IPS DF 6.9 (cell line): ENCODE measurements around the gene RAB11FIP3.
"Not testable (repeated sequence)": the region's sequence is repeated elsewhere in the genome, so short reads cannot be mapped to it uniquely, and the experiment has no call there.

Source experiments
- DNase-seq: peaks from one replicate; pipeline ENCODE4 v3.0.0-alpha.2; 2013; ENCODE audit warnings: low read depth, low spot score
- H3K27ac ChIP-seq: one replicate; pipeline ENCODE4 v1.5.1; 2013; ENCODE audit warnings: low read length, control low read depth
- H3K27me3 ChIP-seq: 2 replicates; pipeline ENCODE4 v1.6.1; 2013; ENCODE audit warnings: mild to moderate bottlenecking, low read length; ENCODE audit not compliant: control insufficient read depth, insufficient read depth
- H3K36me3 ChIP-seq: 2 replicates; pipeline ENCODE4 v1.6.1; 2013; ENCODE audit warnings: low read length; ENCODE audit not compliant: control insufficient read depth, insufficient read depth
- H3K4me1 ChIP-seq: 2 replicates; pipeline ENCODE4 v1.6.1; 2013; ENCODE audit warnings: low read length; ENCODE audit not compliant: control insufficient read depth, insufficient read depth
- H3K4me3 ChIP-seq: 2 replicates; pipeline ENCODE4 v1.5.1; 2013; ENCODE audit warnings: mild to moderate bottlenecking, low read length
- H3K9me3 ChIP-seq: 2 replicates; pipeline ENCODE4 v1.6.1; 2013; ENCODE audit warnings: low read length, inconsistent platforms; ENCODE audit not compliant: control insufficient read depth, insufficient read depth
- WGBS: extraction: QIAGEN DNeasy Blood & Tissue Kit; methylation state at CpG from one replicate; pipeline ENCODE4 v1.1.7; 2013; ENCODE audit warnings: mixed read lengths, missing lambda C conversion rate; ENCODE audit not compliant: insufficient read length, insufficient coverage; 5-methylcytosine and 5-hydroxymethylcytosine counted together

RAB11FIP3 gene

DNA sequence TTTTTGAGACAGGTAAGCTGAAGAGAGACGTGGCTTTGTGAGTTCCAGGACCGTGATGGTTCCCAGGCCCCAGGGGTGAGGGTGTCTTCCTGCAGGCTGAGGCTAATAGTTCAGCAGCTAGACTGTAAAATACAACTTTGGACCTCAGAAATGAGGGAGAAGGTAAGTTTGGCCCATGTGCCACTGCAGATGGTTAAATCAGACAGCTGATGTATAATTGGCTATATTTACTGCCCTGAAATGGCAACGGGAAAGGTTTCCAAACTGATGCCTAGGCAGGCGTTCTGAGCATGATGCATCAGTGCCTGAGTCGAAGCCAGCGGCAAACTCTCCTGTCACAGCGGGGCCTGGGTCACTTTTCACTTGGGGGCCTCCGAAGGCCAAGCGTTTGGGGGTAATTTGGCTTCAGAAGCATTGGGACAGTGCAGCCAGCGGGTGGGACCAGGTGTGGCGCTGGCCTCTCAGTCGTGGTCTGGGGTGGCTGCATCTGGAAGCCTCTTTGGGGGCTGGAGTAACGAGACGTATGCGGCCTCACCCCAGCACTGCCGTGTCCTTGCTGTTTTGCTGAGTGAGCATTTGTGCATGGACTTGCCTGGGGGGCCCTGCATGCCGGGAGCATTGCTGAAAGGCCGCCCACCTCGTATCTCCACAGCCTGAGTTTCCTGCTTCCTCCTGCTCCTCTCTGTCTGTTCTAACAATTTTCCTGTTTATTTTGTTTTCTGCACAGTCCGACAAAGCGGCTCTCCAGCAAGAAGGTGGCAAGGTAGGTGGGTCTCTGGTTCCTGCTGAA is 70.8 kb downstream of the RAB11FIP3 start:
- Histone ChIP-seq H3K4me3 (no peak overlapping the region), H3K36me3 (no peaks in the 10 kb centered on the region), H3K27me3 (no peaks in the 10 kb centered on the region), H3K27ac (no peak overlapping the region), H3K4me1 (no peaks in the 10 kb centered on the region; the same call in 1 of the 2 replicates), H3K9me3 (no peaks in the 10 kb centered on the region)
- DNase-seq: no peak
- WGBS: no CpG with 5 or more reads among the region's 21 CpGs

DNA sequence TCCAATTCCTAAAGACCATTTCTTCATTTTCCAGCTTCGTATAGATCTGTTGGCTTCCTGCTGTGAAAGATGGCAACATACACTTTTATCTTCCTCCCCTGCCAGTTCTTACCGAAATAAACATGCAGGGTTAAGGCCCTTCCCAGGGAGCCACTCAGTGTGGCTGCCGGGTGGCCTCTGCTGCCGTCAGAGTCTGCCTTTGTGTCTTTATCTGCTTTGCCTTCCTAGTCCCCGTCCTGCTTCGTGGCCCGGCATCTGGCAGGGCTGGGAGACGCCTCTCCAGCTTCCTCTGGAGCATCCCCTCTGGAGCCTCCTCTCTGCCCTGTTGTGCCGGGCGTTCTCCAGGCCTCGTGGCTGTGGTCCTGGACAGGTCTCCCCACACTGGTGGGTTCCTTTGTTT is 71.8 kb downstream of the RAB11FIP3 start:
- no peak overlapping the region for H3K27ac ChIP-seq
- no peak overlapping the region for H3K4me3 ChIP-seq
- H3K36me3 ChIP-seq: no peaks in the 10 kb centered on the region
- H3K27me3 ChIP-seq: no peaks in the 10 kb centered on the region
- H3K4me1 ChIP-seq: no peaks in the 10 kb centered on the region
- WGBS: no CpG with 5 or more reads among the region's 11 CpGs
- no peak for DNase-seq
- no peaks in the 10 kb centered on the region for H3K9me3 ChIP-seq

DNA sequence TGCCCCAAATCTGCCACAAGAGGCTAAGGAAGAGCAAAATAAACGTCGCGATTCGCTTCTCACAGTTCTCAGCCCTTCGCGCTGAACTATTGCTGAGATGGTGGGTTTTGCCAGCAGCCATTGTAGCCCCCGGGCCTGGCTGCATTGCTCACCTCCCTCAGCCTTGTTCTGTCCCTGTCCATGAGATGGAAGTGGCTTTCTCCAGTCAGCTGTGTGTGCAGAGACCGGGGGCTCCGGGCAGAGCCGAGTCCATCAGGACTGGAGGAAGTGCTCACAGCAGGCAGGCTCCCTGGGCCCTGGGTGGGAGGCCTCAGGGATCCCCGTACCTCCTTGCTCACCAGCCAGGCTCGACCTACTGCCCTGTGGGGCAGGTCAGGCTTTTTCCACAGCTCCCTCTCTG is 74.5 kb downstream of the RAB11FIP3 start:
- Histone ChIP-seq H3K36me3 (no peaks in the 10 kb centered on the region), H3K27me3 (no peaks in the 10 kb centered on the region), H3K4me1 (no peaks in the 10 kb centered on the region), H3K4me3 (no peak overlapping the region), H3K27ac (no peak overlapping the region), H3K9me3 (no peaks in the 10 kb centered on the region)
- no peak for DNase-seq
- no CpG with 5 or more reads among the region's 12 CpGs for WGBS

DNA sequence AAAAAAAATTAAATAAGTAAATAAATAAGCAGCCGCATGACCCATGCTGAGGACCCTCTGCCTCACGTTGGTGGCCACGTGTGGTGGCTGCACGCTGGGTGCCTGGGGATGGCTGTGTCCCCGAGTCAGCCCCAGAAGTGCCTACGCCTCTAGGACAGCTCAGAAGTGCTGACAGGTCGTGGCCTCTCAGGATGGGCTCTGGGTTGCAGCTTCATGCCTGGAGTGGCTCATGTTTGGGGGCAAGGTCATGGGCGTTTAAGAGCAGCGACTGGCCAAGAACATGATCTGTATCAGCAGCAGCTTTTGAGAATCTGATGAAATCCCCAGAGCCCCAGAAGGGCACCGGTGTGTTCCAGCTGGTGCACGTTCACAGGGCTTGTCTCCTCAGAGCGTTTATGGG is 75.3 kb downstream of the RAB11FIP3 start:
- Histone ChIP-seq H3K4me1 (no peaks in the 10 kb centered on the region), H3K27me3 (no peaks in the 10 kb centered on the region), H3K9me3 (no peaks in the 10 kb centered on the region), H3K36me3 (no peaks in the 10 kb centered on the region), H3K4me3 (no peak overlapping the region), H3K27ac (no peak overlapping the region)
- no peak for DNase-seq
- no CpG with 5 or more reads among the region's 12 CpGs for WGBS

DNA sequence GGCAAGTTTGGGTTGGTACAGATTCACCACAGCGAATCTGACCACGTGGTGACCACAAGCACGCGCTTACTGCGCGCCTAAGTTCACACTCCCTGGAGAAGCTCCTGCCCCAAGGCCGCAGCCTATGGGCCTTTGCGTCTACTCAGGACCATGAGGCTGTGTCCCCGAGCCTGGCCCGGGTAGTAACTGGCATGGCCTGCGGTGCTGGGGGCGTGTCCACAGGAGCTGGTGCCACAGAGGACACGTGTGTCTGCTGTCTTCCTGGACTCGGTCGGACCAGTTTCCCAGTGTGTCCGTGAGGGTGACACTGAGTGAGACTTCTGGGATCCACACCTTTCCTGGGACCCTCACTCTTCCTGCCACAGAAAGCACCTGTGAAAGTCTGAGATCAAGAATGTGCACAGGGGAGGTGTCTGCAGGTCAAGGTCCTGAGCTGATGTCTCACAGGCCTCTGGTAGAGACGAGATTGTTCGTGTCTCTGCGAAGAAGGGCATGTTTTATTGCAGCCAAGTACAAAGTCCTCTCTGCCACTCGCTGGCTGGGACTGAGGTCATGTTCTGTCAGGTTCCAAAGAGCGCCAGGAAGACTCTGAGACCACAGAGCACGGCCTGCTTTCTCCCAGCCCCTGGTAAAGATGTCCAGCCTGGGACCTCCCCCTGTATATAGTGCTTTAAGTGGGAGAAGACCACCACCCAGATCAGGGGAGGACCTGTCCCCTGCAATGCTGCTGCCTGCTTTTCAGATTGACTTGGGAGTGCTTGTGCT is 76.9 kb downstream of the RAB11FIP3 start:
- 0 out of 2 replicates have a peak, but pooled peaks cover 1% of the 10 kb centered on the region for H3K4me1 ChIP-seq
- WGBS: no CpG with 5 or more reads among the region's 22 CpGs
- H3K4me3 ChIP-seq: no peak overlapping the region
- no peaks in the 10 kb centered on the region for H3K27me3 ChIP-seq
- no peak overlapping the region for H3K27ac ChIP-seq
- DNase-seq: no peak
- H3K36me3 ChIP-seq: no peaks in the 10 kb centered on the region
- no peaks in the 10 kb centered on the region for H3K9me3 ChIP-seq

DNA sequence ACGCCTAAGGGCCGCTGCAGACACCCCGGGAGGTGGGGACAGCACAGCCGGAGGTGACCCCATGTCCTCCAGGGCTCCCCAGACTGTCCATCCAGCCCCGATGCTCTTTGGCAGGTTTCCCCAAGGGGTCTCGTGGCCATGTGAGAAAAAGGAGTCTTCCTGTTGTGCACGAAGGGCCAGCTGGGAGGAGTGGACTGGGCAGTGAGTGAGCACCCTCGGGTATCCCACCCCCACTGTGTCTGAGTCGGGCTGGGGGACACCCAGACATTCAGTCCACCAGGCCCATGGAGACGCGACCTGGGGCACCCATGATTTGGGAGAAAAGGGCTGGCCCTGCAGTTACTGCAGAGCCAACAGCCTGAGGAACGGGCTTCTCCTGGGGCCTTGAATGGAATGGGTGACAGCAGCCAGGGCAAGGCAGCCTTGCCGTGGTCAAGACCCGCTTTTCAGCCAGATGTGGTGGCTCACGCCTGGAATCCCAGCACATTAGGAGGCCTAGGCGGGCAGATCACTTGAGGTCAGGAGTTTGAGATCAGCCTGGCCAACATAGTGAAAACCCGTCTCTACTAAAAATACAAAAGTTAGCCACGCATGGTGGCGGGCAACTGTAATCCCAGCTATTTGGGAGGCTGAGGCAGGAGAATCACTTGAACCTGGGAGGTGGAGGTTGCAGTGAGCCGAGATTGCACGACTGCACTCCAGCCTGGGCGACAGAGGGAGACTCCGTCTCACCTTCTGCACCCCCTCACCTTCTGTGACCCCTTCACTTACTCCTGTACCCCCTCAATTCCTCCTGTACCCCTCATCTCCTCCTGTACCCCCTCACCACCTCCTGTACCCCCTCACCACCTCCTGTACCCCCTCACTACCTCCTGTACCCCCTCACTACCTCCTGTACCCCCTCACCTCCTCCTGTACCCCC is 78.0 kb downstream of the RAB11FIP3 start:
- WGBS: no CpG with 5 or more reads among the region's 23 CpGs
- H3K4me3 ChIP-seq: no peak overlapping the region
- H3K27ac ChIP-seq: no peak overlapping the region
- H3K4me1 ChIP-seq: 0 out of 2 replicates have a peak, but pooled peaks cover 1% of the 10 kb centered on the region
- no peaks in the 10 kb centered on the region for H3K9me3 ChIP-seq
- no peak for DNase-seq
- H3K36me3 ChIP-seq: no peaks in the 10 kb centered on the region
- no peaks in the 10 kb centered on the region for H3K27me3 ChIP-seq

DNA sequence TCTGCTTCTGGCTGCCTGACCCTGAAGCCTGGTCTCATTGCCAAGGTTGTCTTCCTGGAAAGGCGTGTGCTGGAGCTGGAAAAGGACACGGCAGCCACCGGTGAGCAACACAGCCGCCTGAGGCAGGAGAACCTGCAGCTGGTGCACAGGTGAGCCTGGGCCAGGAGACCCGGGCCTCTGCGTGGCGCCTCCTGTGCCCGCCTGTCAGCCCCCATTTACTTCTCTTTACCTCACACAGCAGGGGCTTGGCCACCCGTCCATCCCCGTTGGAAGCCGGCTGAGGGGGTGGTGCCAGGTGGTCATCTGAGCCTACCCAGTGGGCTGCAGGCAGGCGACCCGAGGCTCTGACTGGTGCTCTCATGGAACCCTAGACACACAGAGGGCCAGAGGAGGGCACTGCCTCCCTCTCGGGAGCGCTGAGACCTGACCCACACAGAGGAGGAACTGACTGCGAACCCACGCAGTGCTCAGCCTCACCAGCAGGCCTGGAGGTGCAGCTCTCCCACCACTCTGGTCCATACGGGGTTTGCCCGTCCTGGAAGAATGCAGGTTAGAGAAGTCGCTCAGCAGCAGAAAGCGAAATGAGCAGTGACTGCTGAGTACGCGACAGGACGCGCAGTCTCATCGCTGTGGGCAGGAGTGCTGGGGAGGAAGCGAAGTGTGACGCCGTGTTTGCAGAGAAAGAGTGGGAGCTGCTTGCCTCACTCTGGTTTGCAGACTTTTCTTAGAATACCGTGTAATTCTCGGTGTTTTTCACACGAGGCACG is 80.2 kb downstream of the RAB11FIP3 start:
- H3K27me3 ChIP-seq: no peaks in the 10 kb centered on the region
- WGBS: no CpG with 5 or more reads among the region's 33 CpGs
- no peak overlapping the region for H3K4me3 ChIP-seq
- H3K36me3 ChIP-seq: no peaks in the 10 kb centered on the region
- H3K4me1 ChIP-seq: 0 out of 2 replicates have a peak, but pooled peaks cover 1% of the 10 kb centered on the region
- H3K9me3 ChIP-seq: no peaks in the 10 kb centered on the region
- H3K27ac ChIP-seq: no peak overlapping the region
- no peak for DNase-seq

DNA sequence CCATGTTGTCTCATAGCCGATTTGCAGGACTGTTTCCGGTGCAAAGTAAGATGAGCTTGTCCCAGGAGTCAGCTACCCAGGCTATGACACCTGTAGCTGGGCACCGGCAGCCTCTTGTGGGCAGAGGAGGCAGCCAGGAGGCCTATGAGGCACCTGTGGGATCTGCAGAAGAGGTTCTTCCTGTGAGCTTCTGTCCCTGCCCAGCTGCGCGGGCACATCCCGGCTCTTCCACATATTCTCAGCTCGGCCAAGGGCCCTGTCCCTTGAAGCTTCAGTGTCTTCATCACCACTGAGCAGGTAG is 80.7 kb downstream of the RAB11FIP3 start:
- no peaks in the 10 kb centered on the region for H3K27me3 ChIP-seq
- no peak for DNase-seq
- H3K36me3 ChIP-seq: no peaks in the 10 kb centered on the region
- no peak overlapping the region for H3K4me3 ChIP-seq
- H3K4me1 ChIP-seq: 0 out of 2 replicates have a peak, but pooled peaks cover 1% of the 10 kb centered on the region
- no CpG with 5 or more reads among the region's 7 CpGs for WGBS
- no peak overlapping the region for H3K27ac ChIP-seq
- H3K9me3 ChIP-seq: no peaks in the 10 kb centered on the region

DNA sequence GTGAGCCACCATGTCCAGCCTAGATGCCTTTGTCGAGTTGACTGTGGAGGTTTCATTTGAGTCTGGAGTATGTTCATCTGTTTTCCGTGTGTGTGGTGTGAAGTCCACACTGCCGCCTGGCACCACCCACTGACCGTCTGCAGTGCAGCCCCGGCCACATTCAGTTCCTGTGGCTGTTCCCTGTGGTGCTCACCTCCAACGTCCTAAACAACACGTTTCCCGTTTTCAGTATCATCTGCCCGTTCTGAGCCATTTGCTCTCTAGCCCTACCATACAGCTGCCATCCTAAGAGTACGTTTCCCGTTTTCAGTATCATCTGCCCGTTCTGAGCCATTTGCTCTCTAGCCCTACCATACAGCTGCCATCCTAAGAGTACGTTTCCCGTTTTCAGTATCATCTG is 82.1 kb downstream of the RAB11FIP3 start:
- DNase-seq, H3K27ac ChIP-seq, H3K36me3 ChIP-seq, H3K4me1 ChIP-seq, H3K4me3 ChIP-seq, H3K9me3 ChIP-seq, H3K27me3 ChIP-seq: not testable (repeated sequence)
- no CpG with 5 or more reads among the region's 14 CpGs for WGBS

DNA sequence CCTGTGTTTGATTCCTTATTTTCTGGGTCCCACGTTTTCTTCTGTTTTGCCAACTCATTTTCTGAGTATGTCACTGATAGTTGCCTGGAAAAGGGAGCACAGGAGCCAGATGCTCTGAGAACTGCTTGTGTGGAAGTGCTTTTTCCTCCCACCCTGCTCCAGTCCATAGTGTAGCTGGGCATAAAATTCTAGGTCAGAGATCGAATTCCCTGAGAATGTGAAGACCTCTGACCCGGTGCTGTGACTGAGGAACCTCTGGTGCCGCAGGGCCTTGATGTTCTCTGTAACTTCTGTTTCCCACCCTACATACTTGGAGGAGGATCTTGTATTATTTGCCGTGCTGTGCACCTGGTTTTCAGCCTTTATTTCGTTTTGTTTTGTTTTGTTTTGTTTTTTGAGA is 82.5 kb downstream of the RAB11FIP3 start:
- no peaks in the 10 kb centered on the region for H3K36me3 ChIP-seq
- H3K9me3 ChIP-seq: no peaks in the 10 kb centered on the region
- WGBS: no CpG with 5 or more reads among the region's 6 CpGs
- 0 out of 2 replicates have a peak, but pooled peaks cover 1% of the 10 kb centered on the region for H3K4me1 ChIP-seq
- H3K4me3 ChIP-seq: no peak overlapping the region
- no peak overlapping the region for H3K27ac ChIP-seq
- H3K27me3 ChIP-seq: no peaks in the 10 kb centered on the region
- no peak for DNase-seq
